Measurements from ENCODE around the gene DOK6. TPM values are rescaled to one million over a fixed set of nuclear protein-coding genes. Genes with fewer than 3 reads are reported as not detected.

The DOK6 gene
- total and polyA plus RNA-seq, 9 of the 15 experiments (the other 6 are each of a cell fraction or from before 2014, with no cell fraction given) = not detected

- DNase-seq (ENCODE audit: extremely low read depth in 1 of 4, low spot score in 3 of 4) (no peak), ATAC-seq (no peak), FAIRE-seq (no peak)
- Histone ChIP-seq H3K27me3 (ENCODE audit: control insufficient read depth in 2 of 2, insufficient read depth in 2 of 2, low read length in 2 of 2) (no peaks in the 10 kb centered on the region), H3K36me3 (ENCODE audit: control insufficient read depth, insufficient read depth, low read length) (no peaks in the 10 kb centered on the region), H4K20me1 (replicated peaks; ENCODE audit: control insufficient read depth, insufficient read depth, low read length) (no peaks in the 10 kb centered on the region), H3K4me3 (no peak overlapping the region), H3K9me1 (ENCODE audit: control insufficient read depth, insufficient read depth, low read length) (no peaks in the 10 kb centered on the region), H3K4me1 (replicated peaks in 1 of 2; ENCODE audit: control insufficient read depth in 2 of 2, insufficient read depth in 2 of 2, low read length in 2 of 2) (no peaks in the 10 kb centered on the region), H3K4me2 (ENCODE audit: insufficient read depth, low read length) (no peak overlapping the region), H3K9ac (ENCODE audit: insufficient read depth in 1 of 2, low read depth in 2 of 2, low read length in 2 of 2) (no peak overlapping the region), H2AFZ (ENCODE audit: low read depth, low read length) (no peak overlapping the region), H3K27ac (ENCODE audit: extremely low read depth, low read depth, low read length) (no peak overlapping the region), H3K9me3 (replicated peaks; ENCODE audit: control insufficient read depth, insufficient read depth, low read depth, low read length) (no peaks in the 10 kb centered on the region), H3K79me2 (ENCODE audit: control insufficient read depth, insufficient read depth, low read length) (no peaks in the 10 kb centered on the region)
- WGBS (ENCODE audit: insufficient coverage, low coverage, missing lambda C conversion rate) = 5% methylated on average over 13 of the region's 20 CpGs
- ChIA-PET POLR2A (no interaction called here), CTCF (ENCODE audit: low intra/inter-chr PET ratio) (no interaction called here)
- intact Hi-C loops (cut with micrococcal nuclease) (no loop called here), in situ Hi-C loops (cut with MboI) (no loop called here)
- TF ChIP-seq MYBL2 (IDR thresholded peaks at IDR 0.05; ENCODE audit: low read depth) (no peak), MYBL2 (CRISPR knock-in tag; IDR thresholded peaks at IDR 0.05; ENCODE audit: borderline replicate concordance) (no peak), MAZ (CRISPR knock-in tag; conservative IDR thresholded peaks at IDR 0.05 in 1 of 2, IDR thresholded peaks at IDR 0.05 in 1 of 2) (no peak), TEAD2 (tag; IDR thresholded peaks at IDR 0.05) (no peak), TARDBP (IDR thresholded peaks at IDR 0.05) (no peak), TCFL5 (CRISPR knock-in tag; conservative IDR thresholded peaks at IDR 0.05) (no peak)
- TF ChIP-seq, protein P1, sequence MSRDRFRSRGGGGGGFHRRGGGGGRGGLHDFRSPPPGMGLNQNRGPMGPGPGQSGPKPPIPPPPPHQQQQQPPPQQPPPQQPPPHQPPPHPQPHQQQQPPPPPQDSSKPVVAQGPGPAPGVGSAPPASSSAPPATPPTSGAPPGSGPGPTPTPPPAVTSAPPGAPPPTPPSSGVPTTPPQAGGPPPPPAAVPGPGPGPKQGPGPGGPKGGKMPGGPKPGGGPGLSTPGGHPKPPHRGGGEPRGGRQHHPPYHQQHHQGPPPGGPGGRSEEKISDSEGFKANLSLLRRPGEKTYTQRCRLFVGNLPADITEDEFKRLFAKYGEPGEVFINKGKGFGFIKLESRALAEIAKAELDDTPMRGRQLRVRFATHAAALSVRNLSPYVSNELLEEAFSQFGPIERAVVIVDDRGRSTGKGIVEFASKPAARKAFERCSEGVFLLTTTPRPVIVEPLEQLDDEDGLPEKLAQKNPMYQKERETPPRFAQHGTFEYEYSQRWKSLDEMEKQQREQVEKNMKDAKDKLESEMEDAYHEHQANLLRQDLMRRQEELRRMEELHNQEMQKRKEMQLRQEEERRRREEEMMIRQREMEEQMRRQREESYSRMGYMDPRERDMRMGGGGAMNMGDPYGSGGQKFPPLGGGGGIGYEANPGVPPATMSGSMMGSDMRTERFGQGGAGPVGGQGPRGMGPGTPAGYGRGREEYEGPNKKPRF (IDR thresholded peaks at IDR 0.05; ENCODE audit: low read depth, low read length) = no peak
- no TSS peak for BruUV-seq (replicated peaks)
Measured at GRCh38 chr18:69495841-69496533, 95.3 kb downstream of the DOK6 start.
